GM19467 (cell line): ENCODE data around the gene CCSAP.

ENCODE experiments used
- ATAC-seq: cut with Tn5 transposase; IDR thresholded peaks from one replicate; pipeline ENCODE4 v1.9.1; 2021; ENCODE audit warnings: mild to moderate bottlenecking, moderate library complexity; ENCODE audit not compliant: unreplicated experiment

CCSAP gene

GRCh38 chr1:229365569-229365968 is 22.7 kb upstream of the CCSAP start:
- ATAC-seq: no peak

- ATAC-seq: no peak
Measured at GRCh38 chr1:229364207-229365065, 21.6 kb upstream of the CCSAP start.

GRCh38 chr1:229363723-229364122 is 20.9 kb upstream of the CCSAP start:
- no peak for ATAC-seq

- no peak for ATAC-seq
Measured at GRCh38 chr1:229360420-229360819, 17.6 kb upstream of the CCSAP start.

- ATAC-seq: no peak
Measured at GRCh38 chr1:229355661-229356060, 12.8 kb upstream of the CCSAP start.

- no peak for ATAC-seq
Measured at GRCh38 chr1:229354226-229354625, 11.4 kb upstream of the CCSAP start.

- ATAC-seq: no peak
Measured at GRCh38 chr1:229352975-229353374, 10.1 kb upstream of the CCSAP start.

- ATAC-seq: no peak
Measured at GRCh38 chr1:229349463-229350385, 6.9 kb upstream of the CCSAP start.

- ATAC-seq: no peak
Measured at GRCh38 chr1:229347528-229347927, 4.7 kb upstream of the CCSAP start.

- ATAC-seq: no peak
Measured at GRCh38 chr1:229344937-229345684, 2.3 kb upstream of the CCSAP start.

GRCh38 chr1:229344139-229344538 is 1.3 kb upstream of the CCSAP start:
- no peak for ATAC-seq

- ATAC-seq: peak; percentile 58
Measured at GRCh38 chr1:229341774-229342655, 832 bp downstream of the CCSAP start.

- ATAC-seq: no peak
Measured at GRCh38 chr1:229340496-229340895, 2.4 kb downstream of the CCSAP start.

GRCh38 chr1:229339520-229339919 is 3.3 kb downstream of the CCSAP start:
- ATAC-seq: no peak

- ATAC-seq: no peak
Measured at GRCh38 chr1:229339086-229339485, 3.8 kb downstream of the CCSAP start.

GRCh38 chr1:229336345-229336744 is 6.5 kb downstream of the CCSAP start:
- no peak for ATAC-seq

GRCh38 chr1:229334716-229335115 is 8.1 kb downstream of the CCSAP start:
- no peak for ATAC-seq

- ATAC-seq: no peak
Measured at GRCh38 chr1:229334269-229334668, 8.6 kb downstream of the CCSAP start.

GRCh38 chr1:229328598-229329362 is 14.1 kb downstream of the CCSAP start:
- ATAC-seq: no peak
